Frontal cortex (tissue), 4 donors: ENCODE data around the gene GORASP1. TPM values are rescaled to one million over a fixed set of nuclear protein-coding genes. Genes with fewer than 3 reads are reported as not detected.

ENCODE experiments used
- DNase-seq, 2 donors: peaks; one replicate each; pipeline ENCODE4 v3.0.0; 2012; ENCODE audit warnings: low spot score in 2 of 2
- FAIRE-seq: peaks from 2 replicates; lab custom pipeline; 2012; peaks lifted over from hg19 to GRCh38; lab: Jason Lieb, UNC
- total RNA-seq: library from RNA; depleted of rRNA; stranded (reverse); fragments of >200 nt; gene quantifications from one replicate; pipeline ENCODE4 v1.2.3, GENCODE V29; 2014
- donor health status: control.
- donor health status: control.
- donor health status: control.

GORASP1 gene
- total RNA-seq, 1 donor from 2014 or later, result 20.4 TPM

DNA sequence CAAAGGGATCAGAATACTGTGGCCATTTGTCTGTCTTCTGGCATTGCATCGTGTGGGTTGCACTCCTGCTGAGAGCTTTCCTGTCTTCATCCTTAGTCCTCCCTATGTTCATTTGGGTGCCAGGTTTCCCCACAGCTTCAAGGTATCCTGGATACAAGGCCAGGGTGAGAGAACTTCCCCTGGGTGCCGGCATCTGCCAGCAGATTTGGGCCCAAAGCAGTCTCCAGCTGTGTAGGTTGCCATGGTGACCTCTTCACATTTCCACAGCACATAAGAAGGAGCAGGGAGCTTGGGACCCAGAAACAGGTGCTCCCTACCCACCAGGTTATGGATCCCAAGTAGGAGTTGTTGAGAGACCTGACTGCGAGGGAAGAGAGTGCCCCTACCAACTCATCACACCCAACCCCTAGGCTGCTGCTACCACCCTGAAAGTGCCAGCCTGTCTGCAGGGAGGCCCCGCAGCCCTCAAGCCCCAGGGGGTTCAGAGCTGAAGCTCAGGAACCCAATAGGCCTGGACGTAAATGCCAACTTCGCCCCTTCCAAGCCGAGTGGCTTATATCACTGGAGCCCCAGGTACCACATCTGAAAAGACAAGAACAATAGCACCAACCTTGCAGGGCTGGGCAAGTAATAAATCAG lies 20.0 kb upstream of the GORASP1 start:
- DNase-seq (no peak), FAIRE-seq (no peak)

DNA sequence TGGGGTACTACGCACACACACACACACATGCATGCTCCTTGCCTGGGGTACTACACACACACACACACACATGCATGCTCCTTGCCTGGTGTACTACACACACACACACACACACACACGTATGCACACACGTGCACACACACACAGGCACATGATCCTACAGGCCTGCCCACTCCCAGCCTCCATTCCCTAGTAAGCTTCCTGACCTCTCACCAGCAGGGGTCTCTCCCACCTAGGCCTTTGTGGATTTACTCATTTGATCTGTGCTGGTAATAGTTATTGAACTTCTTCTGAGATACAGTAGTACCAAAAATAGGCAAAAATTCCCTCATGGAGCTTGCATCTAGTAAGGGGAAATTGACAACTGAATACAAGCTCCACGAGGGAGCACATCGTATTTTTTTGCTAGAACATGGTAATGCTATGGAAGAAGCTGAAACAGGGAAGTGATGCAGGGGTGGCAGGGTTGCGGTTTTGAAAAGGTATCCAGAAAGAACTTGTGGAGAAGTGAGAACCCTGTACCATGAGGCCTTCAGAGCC lies 19.2 kb upstream of the GORASP1 start:
- no peak for FAIRE-seq

DNA sequence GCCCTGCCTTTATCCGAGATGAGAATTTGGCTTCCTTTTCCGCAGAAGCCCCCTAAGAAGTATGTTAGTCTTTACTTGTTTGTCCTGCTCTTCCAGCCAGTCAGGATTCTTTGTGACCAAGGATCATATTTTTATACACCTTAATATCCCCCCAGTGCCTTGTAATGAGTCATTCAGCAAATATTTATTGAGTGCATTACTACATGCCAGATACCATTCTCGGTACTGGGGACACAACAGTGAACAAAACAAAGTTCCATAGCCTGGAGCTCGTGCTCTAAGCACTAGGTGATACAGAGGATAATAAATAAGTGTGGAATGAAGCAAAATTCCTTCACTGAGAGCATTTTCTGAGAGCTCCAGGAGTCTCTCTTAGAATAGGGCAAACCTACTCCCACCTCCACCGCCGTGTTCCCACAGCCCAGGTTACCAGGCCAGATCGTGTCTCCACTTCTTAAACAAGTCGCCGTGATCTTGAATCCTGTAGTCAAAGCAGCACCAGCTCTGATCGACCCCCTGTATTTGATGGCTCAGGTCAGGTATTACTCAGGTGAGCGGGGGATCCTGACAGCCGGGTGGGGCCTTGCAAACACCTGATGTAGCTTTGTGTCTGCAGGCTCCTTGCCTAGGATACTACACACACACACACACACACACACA lies 18.5 kb upstream of the GORASP1 start:
- DNase-seq, result no peak
- FAIRE-seq, result no peak

More for the DNA sequence above, 19.2 kb upstream of the GORASP1 start:
- no peak for DNase-seq

DNA sequence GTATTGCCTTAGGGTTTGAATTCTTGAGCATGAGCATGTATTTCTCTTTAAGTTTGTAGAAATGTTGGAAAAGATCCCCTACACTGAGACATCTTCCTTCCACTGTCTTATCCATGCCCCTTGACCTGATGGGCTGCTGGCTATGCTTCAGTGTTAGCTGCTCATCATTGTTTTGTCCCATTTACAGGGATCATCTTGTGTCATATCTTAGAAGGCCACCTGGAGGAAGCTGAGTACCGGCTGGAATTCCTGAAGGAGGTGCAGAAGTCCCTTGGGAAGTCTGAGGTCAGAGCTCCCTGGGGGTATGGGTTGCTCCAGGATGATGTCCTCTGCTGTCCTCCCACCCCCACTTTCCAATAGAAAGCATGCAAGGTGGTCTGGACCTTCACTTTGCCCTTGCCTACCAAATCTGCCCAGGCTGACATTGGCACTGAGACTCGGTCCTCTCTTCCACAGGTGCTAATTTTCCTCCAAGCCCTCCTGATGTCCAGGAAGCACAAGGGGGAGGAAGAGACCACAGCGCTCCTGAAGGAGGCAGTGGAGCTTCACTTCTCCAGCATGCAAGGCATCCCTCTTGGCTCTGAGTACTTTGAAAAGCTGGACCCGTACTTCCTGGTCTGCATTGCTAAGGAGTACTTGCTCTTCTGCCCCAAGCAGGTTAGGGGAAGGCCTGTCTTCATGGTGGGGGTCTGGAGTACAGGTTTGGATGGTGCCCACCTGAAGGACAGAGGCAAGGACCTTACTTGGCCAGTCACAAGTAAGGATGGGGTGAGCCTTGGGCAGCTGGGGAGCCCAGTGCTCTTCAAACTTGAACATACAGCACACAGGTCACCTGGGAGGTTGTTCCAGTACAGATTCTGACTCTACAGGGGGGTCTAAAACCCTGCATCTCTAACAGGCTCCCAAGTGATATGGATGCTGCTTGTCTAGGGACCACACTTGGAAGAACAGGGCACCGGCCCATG lies 17.7 kb upstream of the GORASP1 start:
- FAIRE-seq (no peak), DNase-seq (no peak)

DNA sequence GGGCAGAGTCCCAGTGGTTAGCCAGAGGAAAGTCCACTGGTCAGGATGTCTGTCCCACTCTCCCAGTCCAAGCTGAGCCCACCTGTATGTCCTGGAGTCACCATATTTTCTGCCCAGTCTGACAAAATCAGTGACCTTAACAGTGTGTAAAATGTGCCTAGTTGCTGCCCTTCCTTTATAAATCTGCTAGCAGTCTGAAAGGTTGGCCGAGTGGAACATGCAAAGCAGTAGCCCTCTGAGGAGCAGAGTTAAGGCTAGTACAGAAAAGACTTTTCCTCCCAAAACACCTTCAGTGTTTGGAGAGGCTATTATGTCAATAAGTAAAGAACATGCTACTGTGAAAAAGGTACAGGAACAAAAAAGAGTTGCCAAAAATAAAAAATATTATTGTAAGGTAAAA lies 15.4 kb upstream of the GORASP1 start:
- no peak for FAIRE-seq

DNA sequence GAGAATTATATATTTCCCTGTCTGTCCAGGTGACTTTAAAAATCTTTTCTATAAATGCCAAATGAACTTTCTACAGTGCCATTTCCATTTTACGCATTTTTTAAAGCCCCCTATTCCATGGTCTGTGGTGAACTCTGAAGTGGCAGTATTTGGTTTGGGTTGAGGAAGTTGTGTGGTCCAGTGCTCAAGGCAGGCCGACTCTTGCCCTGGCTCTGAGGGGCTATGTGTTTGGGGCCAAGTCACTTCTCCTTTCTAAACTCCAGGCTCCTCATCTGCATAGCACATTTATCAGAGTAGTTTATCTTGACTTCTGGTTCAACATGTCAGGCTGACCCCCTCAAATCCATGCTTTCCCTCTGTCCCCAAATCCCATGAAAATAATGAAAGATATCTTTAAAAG lies 14.2 kb upstream of the GORASP1 start:
- DNase-seq, result no peak
- no peak for FAIRE-seq

More for the DNA sequence above, 15.4 kb upstream of the GORASP1 start:
- DNase-seq, result no peak

DNA sequence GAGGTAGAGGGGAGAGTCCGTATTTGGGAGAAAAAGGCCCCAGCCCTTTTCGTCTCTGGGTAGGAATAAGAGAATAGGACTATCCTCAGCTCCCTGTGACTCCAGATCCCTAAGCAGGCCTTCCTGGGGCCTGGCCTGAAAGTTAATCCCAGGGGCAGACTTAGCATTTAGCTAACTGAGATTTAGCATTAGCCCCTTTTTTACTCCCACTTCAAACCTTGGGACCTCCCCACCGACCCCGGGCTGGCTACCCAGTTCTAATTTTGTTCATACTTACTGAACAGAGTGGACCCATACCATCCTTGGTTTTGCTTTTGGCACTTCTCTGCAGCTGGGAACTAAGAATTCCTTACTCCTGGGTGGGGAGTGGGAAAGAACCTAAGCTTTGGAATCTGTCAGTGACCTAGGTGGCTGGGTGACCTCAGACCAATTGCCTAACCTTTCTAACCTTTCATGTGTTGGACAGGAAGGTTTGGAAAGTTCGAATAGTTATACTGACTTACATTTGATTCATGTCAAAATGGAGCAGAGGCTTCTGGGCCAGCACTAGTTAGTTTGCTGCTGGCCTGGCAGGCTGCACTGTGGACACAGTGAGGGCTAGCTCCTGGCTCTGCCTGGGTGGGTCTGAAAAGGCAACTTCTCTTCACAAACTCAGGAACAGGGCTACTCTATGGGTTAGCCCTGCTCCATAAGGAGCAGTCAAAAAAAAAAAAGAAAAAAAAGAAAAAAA lies 11.7 kb upstream of the GORASP1 start:
- no peak for FAIRE-seq
- DNase-seq, result no peak

DNA sequence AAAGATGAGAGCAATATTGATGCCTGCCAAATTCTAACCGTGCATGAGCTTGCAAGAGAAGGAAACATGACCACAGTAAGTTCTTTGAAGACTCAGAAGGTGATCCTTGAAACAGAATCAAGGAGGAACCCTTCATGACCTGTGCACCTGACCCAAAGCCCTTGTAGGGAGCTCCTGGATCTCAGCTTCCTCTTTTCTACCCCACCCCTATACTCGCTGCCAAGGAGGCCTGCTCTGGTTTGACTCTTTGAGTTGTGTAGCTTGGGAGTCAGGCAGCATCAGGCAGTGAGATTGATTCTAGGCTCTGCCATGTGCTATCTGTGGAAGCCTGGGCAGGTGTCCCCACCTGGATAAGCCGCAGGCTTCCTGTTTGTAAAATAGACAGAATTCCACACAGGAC lies 10.7 kb upstream of the GORASP1 start:
- DNase-seq, result no peak
- FAIRE-seq, result no peak

DNA sequence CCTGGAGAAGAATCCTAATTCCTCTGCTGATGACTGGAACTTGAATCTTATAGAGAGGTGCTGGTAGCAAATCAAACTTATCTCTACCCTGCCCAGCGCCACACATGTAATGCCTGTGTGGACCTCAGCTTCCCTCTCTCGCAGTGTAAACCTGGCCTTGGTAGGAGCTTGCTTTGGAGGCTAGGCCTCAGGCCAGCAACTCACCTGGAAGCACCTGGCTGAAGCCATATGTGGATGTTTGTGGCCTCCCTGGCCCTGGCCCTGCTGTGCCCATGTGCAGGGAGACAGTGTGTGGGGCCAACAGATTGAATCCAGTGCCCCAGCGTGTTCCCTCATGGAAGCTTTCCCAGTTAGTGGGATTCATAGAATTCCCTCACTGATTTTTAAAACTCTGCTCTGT lies 8.4 kb upstream of the GORASP1 start:
- DNase-seq (no peak), FAIRE-seq (no peak)

DNA sequence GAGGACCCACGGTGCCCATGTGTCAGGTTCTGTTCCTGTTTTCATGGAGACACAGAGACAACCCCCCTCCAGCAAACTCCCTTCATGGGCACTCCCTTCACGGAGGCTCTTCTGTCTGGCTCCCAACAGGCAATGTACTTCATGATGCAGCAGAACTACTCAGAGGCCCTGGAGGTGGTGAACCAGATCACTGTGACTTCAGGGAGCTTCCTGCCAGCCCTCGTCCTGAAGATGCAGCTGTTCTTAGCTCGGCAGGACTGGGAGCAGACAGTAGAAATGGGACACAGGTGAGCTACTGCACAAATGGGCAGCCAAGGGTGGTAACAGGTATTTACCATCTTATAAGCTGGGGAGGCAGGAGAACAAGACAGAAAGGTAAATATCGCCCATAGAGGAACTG lies 7.0 kb upstream of the GORASP1 start:
- no peak for DNase-seq
- FAIRE-seq, result no peak

DNA sequence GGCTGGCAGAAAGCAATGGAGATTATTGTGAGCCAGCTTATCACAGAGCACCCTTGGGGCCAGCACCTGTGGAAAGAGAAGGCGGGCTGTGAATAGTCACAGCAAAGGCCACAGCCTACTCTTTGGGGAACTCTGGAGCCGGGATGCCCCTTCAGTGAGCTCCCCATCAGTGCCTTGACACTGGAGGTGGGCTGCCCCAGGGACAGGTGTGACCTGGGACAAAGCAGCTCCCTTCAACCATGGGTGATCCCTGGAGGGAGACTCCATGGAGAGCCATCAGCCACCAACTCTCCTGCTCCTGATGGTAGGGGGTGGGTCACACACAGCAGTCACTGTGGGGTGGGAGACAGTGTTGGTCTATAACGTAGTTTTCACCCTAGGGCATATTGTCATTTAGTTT lies 5.9 kb upstream of the GORASP1 start:
- FAIRE-seq (no peak), DNase-seq (no peak)

DNA sequence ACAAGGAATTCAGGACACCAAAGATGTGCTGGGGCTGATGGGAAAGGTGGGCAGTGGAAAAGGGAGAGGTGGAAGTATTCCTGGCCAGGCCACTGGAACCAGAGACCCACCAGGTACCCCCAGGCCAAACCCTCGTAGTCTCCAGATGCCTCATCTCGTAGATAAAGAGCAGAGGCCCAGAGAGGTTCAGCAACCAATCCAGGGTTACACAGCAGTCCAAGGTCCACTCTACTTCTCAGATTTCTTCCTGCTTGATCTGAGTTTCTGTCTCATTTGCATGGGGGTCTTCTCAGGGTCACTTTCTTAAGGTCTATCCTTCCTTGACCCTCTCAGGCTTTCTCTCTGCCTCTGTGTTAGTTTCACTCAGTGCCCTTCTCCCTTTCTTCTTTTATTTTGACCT lies 5.1 kb upstream of the GORASP1 start:
- no peak for FAIRE-seq

DNA sequence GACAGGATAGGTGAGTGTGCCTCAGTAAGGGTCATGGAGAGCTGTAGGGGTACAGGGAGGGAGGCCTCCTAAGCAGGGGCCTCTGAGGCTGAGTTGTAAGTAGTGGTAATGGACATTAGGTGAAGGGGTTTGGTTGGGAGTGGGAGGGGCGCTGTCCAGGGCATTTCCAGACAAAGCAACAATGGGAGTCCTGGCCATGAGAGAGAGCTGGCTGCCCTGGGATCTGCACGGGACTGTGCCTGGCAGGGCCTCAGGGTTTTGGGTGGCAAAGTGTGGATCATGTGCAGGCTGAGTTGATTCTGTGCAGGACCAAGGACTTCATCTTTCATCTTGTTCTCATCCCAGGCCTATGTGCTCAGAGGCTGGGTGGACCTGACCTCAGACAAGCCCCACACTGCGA lies 4.7 kb upstream of the GORASP1 start:
- FAIRE-seq (no peak), DNase-seq (no peak)

More for the DNA sequence above, 5.1 kb upstream of the GORASP1 start:
- no peak for DNase-seq

DNA sequence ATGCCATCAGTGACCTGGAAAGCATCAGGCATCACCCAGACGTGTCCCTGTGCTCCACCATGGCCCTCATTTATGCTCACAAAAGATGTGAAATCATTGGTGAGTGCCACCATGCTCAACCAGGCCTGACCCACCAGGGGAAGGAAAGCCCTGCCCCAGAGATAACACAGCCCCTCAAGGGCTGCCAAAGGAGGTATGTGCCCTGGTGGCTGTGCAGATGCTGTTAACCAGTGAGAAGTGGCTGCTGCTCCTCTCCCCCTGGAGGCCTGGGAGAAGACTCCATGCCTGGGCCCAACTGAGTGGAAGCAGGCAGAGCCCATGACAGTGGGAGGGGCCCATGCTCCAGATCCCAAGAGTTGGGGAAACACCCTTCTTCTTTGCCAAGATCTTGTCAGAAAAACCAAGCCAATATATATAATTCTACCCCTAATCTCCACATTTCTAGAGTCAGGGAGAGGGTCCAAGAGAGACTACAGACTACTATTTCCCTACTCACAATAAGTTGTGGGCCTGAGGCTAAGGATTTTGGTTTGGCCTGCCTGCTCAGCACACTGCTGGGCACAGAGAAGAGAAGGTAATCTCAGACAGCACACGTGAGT lies 2.7 kb upstream of the GORASP1 start:
- DNase-seq, result no peak
- no peak for FAIRE-seq

DNA sequence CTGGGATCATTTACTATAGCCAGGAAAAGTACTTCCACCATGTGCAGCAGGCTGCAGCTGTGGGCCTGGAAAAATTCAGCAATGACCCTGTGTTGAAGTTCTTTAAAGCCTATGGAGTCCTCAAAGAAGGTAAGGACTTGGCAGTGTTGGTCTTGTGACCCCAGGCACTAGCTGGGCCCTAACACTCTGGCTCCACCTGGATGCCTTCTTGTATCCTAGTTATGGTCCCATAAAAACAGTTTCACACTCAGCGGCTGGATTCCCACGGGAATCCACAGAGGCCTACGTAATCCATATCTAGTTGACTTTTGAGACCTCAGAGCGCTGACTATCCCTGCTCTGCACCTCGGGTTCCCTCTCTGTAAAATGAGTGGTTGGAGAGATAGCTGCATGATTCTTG lies 1.7 kb upstream of the GORASP1 start:
- no peak for DNase-seq
- FAIRE-seq, result no peak

DNA sequence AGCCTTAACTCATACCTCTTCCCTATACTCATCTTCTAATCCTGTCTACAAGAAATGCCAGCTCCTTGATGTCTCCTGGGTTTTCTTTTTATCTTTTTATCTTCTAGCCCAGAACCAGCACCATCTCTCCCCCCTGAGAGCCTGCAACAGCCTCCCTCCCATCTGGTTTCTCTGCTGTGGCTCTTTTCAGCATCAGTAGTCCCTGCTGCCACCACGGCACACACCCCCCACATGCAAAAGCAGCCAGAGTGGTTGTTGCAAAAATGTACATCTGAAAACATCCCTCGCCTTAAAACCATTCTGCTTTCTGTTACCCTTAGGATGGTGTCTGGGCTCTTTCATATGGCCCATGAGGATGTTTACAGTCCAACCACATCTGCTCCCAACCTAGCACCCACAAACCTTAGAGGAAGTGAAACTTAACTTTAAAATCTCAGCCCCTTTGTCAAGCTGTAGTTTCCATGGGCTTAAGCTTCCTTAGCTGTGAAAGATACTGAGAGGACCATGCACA lies 828 bp upstream of the GORASP1 start:
- DNase-seq (no peak), FAIRE-seq (no peak)

DNA sequence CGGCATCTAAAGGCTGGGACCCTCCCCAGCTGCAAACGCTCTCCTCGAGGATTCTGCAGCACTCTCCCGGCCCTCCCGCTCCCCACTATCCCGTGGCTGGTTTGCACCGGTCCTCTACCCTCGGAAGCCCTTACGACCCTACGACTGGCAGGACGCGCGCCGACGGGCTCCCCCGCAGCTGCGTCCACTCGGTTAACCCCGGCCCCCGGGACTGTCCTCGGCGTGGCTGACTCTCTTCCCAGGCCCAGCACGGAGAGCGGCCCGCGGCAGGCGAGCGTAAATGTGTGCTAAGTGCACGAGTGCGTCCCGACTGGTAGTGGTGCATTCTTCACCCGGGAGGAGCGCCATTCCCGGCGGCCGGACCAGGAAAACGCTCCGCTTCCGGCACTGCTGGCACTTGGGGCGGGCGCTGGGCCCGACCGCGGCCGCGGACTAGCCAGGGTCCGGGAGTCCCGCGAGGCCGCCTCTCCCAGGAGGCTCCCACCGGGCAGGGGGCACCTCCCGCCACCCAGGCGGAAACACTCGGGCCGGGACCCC lies 508 bp downstream of the GORASP1 start:
- FAIRE-seq (no peak), DNase-seq (peak in 1 of 2 donors; percentile 71)

DNA sequence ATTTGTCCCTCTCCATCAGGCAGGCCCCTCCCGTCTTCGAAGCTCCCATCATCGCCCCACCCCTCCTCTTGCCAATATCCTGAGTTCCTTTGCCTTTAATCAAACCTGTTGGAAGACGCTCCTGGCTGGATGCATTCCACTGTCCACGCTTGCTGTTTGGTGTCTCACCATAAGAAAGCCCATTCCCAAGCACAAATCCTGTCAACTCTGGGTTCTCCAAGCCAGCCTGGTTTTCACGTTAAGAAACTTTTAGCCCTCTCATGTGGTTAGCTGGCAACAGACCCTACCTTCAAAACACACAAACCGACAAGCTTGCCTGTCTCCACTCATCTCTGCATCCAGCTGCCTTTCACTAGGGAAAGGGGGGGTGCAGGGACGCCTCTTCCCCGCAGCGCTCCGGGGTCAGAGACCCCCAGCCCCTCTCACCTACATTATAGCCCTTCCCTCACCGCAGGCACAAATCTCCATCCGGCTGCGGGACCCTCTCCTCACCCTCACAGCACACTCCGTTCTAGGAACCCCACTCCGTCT lies 1.1 kb downstream of the GORASP1 start:
- DNase-seq (no peak), FAIRE-seq (no peak)

DNA sequence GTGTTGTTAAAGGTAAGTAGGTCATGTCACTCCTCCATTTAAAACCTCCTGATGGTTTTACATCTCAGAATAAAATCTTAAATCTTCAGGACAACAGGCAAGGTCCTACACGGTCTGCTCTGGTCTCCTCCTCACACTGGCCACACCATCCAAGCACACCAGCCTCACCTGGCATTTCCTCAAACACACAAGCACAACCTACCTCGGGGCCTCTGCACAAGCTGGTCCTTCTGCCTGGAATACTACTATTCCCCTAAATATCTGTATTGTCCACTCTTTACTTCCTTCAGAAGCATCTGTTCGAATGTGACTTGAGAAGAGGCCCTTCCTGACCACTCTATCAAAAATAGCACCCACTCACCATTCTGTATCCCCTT lies 1.8 kb downstream of the GORASP1 start:
- no peak for FAIRE-seq

More for the DNA sequence above, 1.8 kb downstream of the GORASP1 start:
- no peak for DNase-seq
